Muscle of back (tissue), 11 donors: ENCODE data around the gene RFX3. TPM values are rescaled to one million over a fixed set of nuclear protein-coding genes. Genes with fewer than 3 reads are reported as not detected.
A peak's percentile ranks its signal among the peaks of the same experiment; 100 is the strongest.

Source experiments
- DNase-seq, 3 donors: peaks; one replicate each; pipeline versions ENCODE4 v3.0.0 to v3.0.0-alpha.2; 2013
- polyA plus RNA-seq, 10 donors: library from polyadenylated mRNA; unstranded; fragments of 120-200 nt; gene quantifications; one replicate each; pipeline ENCODE4 v1.2.1, GENCODE V29; 2013; ENCODE audit not compliant: insufficient read length in 10 of 10

RFX3 gene
- polyA plus RNA-seq, 10 donors = 3.3 to 7.3 (median 5.7) TPM

DNA sequence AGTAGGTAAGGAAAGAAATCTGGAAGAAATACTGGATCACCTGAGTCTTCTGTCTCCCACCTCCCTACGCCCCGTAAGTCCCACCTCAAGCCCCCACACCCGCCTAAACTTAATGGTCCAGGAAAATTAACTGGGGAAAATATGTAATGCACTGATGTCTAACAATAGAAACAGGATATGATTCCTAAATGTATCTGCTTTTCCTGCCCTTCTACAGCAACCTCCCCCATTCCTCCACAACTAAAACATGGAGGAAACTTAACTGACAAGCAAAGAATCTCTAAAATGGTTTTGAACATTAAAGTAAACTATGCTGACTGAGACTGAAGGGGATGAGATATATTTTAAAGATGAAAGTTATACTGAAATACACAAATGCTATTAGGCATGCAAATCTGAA is 10.4 kb downstream of the RFX3 start:
- DNase-seq = no peak

DNA sequence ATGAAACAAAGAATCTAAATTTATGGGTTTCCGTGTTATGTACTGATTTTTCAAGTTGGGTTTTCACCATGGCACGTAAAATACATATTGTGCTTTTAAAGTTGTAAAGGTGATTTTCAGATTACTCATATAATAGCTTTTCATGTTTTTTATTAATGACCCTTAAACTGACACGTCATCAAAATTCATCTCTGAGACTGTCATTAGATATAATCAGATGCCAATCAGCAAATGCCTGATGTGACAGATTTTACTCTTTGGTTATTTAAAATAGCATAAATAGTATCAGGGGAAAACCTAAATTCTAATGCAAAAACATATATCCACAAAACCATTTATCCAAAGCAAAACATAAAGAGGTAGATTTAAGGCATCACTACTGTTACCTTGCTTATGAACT is 11.0 kb downstream of the RFX3 start:
- DNase-seq = no peak

DNA sequence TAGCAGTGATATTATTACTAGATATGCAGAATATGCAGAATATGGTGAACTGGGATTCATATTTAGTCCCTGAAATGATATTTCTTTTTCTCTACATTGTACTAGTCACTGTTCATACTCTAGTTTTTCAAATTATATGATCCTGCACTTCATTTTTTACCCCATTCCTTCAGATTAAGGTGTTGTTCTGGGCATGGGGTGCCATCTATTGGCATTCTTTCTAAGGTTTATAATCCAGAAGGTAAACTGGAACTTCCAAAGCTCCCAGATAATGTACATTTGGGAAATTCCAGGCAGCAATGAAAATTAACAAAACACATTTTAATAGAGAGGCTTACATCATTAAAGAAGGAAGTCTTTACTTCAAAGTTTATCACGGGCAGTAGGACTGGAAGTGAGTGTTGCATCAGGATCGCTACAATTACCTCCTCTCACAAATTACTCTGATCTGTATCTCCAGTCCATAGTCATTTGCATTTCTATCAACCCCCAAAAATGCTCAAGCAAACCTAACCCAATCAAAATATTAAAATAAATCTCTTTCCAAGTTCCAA is 12.5 kb downstream of the RFX3 start:
- DNase-seq = no peak

DNA sequence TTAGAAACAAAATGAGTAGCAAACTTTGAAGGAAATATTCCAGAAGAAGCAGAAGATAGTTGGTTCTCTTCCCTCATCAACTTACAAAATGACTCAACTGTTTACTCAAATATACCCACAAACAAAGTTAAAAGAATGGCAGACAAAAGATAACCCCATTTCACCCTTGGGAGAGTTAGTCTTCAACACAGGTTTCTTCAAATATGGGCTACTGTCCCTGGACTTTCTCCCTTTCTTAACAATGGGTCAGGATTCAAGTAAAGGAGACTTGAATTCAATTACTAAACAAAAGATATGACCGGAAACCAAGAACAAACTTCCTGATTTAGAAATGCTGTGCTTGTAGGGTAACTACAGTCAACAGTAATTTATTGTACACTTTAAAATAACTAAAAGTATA is 14.2 kb downstream of the RFX3 start:
- DNase-seq = no peak

DNA sequence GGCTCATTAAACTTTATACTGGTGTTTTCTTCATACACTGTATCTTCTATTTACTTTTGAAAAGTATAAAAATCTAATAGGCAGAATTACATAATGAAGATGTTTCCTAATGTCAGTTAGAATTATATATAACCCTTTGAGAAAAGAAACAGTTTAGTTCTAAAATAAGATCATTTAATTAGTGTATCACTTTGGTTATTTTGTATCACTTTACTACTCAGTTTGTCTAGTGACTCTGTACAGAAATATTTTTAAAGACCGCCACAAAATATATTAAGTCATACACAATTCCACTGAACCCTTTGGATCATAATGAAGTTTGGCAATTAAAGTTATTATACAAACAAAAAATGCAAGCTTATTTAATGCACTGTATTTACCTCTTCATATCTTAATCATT is 15.0 kb downstream of the RFX3 start:
- DNase-seq = no peak

DNA sequence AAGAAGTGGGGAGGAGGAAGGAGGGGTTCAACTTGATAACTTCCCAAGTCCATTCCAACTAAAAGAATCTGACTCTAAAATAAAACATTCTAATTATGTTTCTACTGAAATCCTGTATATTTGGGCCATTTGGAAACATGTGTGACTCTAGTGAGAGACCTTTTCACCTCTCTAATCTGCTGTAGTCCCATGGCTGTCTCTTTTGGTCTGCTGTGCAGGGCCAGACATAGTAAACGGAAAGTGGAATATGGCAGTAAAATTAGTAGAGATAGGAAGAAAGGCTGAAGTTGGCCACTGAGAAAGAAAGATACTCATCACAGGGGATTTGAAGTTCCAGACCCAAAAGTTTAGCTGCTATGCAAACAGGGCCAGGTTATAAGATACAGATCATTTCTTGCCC is 15.9 kb downstream of the RFX3 start:
- DNase-seq = no peak

DNA sequence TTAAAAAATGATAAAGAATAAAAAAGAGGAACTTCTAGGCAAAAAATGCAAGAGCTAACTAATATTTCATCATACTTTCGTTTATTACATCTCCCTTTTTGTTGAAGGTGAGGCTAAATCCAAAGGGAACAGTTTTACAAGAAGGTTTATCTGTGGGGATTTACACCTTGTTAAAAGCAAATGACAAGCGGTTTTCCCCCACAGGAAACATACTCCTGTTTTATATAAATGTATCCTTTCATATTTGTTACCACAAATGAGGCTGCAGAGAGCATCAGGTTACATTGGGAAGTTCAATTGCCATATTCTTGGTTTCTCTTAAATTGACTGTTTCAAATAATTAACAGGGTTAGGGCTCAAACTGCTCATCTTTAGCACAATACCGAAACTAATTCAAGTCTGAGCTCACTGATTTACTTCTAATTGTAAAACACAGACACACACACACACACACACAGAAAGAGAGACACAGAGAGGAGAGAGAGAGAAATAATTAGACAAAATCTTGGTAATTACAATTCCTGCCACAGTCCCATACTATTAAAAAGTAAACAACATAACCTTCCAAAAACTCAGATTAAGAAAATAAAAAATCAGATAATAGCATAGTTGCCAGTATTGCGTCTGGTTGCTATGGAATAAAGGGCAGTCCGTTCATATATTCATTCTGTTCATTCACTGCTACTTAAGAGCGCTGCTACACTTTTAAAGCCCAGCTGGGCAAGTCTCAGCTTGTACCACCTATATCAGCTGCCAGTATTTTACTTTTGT is 17.1 kb downstream of the RFX3 start:
- no peak for DNase-seq

DNA sequence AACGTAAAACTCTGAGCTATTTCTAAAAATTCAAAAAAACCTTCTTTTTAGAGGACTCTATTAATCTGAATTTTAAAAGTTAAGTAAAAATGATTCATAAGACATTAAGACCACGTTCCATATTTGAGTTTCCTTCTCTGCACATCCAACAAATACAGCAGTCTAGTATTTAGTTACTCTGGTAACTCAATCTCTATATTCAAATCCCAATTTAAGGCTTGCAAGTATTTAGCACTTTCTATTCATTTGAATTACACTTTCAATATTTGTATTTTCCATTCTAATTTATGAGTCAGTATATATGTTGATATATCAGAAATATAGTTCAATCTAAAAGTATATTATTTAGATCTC is 17.7 kb downstream of the RFX3 start:
- DNase-seq = no peak

DNA sequence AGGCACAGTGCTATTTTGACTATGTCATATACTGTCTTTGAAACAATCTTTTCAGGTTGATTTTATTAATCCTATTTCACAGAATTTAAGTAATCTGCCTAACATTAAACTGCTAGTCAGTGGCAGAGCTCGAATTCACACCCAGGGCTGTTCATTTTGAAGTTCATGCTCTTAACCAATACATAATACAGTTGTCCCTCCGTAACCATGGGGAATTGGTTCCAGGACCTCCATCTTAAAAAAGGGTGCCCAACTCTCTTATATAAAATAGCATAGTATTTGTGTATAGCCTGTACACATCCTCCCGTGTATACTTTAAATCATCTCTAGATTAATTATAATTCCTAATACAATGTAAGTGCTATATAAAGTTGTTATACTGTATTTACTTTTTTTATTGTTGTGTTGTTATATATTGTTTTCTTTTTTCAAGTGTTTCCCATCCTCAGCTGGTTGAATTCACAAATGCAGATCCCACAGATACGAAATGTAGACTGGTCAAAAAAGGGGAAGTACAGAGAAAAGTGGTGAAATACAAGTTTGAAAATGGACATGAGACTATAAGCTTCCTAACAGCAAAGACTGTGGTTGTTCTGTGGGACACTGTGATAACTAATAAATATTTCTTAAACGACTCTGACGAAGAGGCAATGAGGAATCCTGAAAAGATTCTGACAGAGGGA is 18.3 kb downstream of the RFX3 start:
- no peak for DNase-seq

DNA sequence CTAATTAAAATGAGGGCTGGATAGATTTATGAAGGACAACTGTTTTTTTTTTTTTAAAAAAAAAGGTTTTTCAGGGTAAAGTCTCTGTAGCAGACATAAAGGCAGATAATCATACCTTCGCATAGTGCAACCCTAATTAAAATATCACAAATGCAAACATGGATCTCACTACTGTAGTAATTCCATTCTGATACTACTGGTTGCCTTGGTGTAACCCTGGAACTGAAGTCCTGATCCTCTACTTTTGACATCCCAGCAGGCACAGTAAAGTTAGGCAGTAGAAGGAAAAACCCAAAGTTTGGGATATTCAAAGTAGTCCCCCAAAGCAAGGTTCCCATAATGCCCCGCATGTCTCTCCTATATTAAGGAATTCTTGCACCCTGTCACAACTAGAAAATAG is 19.6 kb downstream of the RFX3 start:
- no peak for DNase-seq

DNA sequence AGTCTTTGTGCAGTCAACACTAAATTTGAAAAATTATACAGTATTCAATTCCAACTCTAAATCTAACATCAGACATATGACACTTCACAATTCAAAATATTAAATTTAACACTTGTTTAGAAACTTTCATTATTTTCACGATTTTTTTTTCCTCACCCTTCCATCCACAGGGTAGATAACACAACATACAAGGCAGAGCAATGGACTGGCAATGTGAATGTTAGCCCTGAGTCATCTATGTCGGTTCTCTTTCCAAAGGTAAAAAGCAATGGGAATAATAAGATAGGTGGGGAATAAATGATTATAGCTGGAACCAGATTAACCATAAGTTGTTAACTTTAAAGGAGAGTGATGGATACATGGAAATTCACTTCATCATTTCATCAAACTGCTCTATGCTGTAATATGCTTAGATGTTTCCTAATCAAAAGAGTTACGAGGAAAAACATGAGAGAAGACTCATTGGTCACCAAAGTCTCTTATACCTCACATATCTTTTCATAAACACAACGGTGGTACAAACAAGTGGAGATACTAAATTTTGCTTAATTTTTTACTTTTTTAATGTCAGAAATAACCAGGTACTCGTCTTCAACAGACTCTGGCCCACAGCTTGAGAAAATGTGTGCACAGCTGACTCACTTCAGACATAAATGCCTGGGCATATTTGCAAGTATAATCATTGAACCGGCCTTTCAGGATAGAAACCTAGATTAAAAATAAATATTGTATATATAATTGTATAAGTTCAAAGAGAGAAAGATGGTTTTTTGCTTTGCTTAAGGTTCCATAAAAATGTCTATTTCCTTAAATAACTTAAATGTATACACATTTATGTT is 23.0 kb downstream of the RFX3 start:
- no peak for DNase-seq

DNA sequence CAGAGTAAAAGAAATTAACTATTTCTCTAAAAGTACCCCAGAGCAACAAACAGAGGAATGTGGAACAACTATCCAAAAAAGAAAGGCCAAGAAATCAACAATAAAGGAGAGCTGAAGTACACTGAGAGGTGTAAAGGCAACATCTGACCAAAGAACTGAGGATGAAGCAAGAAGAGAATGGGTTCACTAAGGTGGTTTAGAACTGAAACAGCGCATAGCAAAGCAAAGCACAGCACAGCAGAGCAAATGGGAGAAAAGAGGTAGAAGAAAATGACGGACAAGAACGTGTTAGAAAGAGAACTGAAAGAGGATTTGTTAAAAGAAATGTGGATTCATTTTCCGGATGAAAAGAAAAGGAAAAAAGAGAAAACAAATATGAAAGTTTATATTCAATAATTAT is 25.8 kb downstream of the RFX3 start:
- no peak for DNase-seq

DNA sequence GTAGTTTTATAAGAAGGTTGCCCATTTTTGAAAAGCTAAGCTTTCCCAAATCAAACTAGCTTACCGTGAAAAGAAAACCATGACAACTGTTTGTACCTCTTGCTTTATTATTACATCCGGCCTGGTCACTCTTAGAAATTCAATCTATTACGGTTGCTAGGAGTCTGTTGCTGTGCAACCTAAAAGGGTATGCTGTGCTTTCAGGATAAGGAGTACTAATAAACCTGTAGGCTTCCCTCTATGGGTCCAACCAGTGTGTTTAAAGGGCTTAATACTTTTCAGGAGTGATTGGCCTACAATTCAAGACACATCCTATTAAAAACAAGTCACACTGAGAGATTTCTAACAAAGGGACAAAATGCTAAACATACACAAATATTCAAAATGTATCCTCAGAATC is 27.1 kb downstream of the RFX3 start:
- no peak for DNase-seq

DNA sequence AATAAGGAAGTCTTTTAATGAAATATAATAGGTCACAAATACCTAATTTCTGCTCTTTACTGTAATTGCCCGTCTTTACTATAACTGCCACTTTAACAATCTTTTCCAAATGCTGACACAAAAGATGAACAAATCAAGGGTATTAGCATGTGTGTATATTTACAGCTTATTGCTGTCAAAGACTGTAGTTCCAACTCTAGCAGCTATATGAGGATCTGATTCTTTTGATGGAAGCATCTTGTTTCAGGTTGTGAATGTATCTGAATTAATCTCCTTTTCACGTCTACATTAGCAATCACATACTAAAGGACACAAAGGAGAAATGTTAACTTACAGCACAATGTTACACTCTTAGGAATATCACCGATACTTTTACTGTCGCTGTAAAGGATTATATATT is 27.9 kb downstream of the RFX3 start:
- no peak for DNase-seq

DNA sequence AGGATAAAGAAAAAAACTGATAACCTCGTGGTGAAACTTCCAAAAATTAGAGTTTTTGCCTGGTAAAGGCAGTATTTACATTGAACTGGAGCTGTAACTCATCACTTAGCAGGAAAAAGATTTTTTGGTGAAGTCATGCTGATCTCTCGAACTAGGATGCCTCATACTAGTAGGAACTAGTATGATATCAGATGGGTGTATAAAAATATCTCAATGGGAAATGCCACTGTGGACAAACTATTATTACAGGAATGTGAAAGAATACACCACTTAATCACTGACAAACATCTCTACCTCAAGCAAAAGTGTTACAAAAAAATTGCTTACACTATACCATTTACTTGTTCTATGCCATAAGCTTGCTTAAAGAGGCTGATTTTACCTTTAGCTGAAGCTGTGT is 28.4 kb downstream of the RFX3 start:
- peak in 1 of 3 donors; percentile 21 for DNase-seq

DNA sequence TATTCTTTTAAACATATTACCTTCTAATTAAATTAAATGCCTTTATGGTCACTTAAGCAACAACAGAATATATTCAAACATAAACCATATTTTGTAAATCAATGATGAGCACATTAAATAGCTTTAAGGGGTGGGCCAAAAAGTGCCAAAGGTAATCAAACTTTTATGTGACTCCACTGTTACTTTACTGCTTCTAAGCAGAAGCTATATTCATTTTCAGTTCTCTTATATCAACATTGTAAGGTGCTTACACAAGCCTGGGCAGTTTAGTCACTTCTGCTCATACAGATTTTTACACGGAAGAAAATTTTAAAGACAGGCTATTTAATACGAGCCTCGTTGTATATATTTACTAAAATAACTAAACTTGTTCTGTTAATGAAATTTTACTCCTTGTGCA is 29.9 kb downstream of the RFX3 start:
- no peak for DNase-seq

DNA sequence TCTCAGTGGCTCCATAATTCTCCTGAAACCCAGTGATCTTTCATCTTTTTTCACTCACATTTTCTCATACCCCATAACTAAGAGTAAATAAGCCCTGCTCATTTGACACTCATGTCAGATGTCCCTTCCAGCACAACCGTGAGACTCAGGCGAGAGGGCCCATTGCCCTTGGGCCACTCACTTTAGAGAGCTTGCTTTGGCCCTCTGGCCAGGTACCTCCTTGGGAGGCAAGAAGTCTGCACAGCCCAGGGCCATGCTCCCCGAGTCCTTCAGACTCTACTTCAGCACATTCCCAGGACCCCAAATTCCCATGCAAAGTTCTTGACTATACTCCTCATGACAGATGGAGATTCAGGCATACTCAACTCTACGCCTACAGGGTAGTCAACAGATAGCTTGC is 33.6 kb downstream of the RFX3 start:
- no peak for DNase-seq

DNA sequence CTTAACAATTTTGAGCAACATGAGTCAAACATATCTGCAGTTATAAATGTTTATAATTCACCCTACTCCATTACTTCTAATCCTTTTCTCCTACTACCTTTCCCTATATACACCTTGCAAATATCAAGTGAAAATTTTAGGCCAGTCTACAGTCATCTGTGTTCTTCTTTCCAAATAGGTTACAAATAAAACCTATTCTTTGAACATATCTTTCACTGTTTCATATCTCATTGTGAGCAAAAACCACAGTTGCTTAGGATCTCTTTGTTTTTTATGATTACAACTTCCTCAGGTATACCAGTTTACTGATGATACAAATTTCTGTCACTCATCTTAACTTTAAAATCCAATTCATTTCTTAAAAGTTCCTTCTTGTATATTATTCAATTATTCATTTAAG is 34.4 kb downstream of the RFX3 start:
- DNase-seq = no peak

DNA sequence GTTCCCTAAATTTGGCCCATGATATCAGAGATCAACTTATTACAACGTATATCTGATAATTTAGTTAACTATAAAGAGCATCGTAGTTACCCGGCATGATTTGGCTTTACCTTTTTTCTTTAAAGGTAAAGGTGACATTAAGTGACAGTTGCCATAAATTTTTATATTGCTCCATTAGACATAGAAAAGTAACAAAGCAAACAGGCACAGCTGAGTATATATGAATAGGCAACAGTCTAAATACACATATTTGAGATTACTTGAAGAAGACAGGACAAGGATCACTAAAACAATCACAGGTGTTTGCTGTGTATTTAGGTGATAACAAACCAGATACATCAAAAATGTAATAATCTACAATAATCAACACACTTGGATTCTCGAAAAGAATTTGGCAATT is 34.8 kb downstream of the RFX3 start:
- DNase-seq = no peak

DNA sequence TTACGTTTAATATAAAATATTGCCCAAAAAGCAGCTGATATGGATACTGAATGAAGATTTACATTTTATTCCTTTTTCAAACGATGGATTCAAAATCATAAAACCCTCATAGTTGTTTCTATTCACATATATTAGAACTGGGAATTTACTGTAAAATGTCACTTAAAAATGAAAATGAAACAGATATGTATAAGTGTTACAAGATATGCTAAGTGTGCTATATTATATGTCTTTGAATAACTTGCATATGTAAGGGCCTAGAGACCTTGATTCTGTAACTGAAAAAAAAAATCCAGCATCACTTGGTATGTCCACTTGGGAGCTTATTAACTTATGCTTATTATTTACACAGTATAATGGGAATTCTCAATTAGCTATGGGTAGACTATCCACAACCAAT is 43.2 kb downstream of the RFX3 start:
- no peak for DNase-seq

DNA sequence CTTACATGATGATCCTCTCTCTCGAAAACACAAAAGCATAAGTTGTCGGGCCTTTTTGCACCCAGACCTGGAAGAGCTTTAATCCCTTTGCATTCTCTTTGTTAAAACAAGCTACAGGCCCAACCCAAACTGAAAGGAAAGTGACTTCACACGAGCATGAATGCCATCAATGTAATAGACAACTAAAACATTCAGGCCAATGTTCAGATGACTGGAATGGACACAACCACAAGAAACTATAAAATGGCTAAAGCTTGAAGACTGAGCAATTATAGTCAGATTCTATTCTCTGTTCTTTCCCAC is 45.5 kb downstream of the RFX3 start:
- no peak for DNase-seq

DNA sequence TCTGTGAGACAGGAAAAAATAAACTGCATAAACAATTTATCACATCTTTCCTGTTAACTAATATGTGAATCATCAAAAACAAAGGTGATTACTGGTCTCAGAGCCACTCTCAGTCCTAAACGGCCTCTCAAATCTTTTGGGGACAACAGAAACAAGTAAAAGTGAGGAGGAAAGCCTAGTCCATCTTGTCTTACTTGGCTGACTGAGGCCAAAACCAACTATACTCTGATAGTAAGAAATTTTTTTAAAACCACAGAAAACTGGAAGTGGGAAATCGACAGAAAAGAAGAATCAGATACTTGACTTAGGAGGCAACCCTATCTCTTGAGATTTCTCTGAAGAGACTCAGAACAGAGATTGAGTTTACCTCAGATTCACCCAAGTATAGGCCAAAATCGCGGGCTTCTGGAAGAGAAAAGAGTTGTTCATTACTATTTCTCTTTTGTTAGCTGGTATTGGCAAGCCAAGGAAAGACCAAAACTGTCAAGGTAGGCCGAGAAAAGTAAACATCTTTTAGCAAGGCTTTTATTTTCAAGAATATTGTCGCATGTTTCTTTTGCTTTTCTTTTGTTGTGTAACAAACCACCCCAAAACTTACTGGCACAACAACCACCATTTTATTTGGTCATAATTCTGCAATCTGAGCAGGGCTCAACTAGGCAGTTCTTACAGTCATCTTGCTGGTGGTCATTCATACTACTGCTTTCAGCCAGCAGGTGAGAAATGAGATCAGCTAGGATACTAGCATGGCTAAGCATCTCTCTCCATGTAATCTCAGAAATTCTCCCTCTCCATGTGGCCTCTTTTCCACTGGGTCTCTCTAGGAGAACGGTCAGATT is 46.1 kb downstream of the RFX3 start:
- DNase-seq = no peak
